Islet precursor cell (in vitro differentiated cells): ENCODE results near the gene COL25A1.

Source experiments
- DNase-seq: peaks from one replicate; pipeline ENCODE4 v3.0.0-alpha.2; 2018

COL25A1 gene

DNA sequence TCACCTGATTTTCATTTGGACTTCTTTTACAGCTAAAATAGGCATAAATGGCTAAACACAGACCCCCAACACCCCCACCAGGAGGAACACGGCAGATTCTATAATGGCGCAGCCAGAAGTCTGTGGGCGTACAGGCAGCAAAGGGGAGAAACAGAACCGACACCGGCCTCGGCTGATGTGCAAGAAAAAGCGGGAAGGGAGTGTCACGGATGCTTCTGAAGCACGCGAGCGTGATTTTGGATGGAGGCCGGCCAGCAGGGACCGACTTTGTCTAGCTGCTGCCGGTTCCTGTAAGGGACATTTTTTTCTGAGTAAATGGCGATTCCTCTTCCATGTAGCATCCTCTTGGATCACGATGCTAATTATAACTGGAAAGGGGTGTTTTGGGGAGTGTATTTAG, 514.7 kb downstream of the COL25A1 start:
- DNase-seq, result no peak

DNA sequence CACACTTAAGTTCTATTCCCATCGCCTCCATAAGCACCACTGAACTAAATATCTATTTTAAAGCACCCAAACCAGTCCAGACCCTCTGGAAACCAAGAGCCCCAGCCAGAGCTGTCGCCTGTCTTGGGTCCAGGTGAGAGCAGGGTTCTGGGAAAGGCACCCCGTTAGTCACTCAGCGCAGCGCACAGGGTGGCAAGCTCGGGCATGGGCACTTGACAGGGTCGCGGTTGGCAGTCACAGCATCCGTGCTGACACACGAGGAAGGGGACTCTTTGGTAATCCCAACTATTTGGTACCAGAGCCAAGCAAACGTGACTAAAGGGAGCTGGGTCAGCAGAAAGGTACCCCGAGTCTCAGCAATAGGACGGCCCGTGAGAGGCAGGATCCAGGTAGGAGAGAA, 515.4 kb downstream of the COL25A1 start:
- no peak for DNase-seq

DNA sequence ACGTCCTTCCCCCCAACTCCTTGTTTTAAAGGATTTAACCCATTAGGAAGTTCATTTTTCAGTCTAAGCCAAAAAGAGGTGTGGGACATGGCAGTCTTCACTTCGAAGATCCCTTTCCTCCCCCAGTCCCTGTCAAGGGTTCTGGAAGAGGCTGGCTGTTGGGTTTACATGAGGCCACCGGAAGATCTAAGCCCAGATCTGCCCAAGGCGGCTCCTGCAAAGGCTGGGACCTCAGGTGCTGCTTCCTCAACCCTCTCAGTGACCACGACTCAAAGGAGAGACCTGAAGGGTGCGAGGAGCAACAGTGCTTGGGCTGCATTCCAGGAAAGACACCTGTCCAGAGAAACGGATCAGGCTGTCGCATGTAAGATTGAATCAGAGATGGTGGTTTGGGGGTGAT, 516.1 kb downstream of the COL25A1 start:
- DNase-seq, result peak; percentile 11

DNA sequence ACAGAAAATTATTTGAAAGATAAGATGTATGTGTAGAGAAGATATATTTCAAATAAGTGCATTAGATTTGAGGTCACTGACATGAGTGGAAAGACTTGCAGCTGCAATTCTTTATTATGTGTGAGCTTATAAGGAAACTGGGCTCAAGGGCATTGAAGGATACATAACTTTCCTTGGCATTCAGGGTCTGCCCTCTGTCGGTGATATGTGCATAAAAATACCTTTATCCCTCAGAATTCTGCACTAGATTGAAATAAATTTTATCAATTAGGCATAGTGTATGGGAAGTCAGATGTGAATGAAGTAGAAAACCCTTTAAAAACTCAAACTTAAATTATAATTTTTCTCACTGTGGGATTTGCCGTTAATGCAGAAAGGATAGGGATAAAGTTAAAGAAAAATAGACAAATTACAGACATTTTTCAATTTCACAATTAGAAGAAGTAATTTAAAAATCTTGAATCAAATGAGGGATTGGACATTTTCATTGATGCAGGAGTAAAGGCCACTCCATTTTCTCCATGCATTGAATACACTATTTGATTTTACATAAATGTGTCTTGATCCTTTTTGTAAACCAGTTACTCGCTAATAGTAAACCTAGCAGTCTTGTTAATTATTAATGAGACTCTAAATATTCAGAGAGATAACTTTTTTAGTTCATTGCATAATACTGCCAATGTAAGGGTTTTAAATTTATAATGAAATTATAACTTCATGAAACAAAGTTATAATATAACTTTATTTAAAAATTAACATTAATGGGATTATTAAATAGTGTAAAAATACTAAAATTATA, 518.6 kb downstream of the COL25A1 start:
- no peak for DNase-seq

DNA sequence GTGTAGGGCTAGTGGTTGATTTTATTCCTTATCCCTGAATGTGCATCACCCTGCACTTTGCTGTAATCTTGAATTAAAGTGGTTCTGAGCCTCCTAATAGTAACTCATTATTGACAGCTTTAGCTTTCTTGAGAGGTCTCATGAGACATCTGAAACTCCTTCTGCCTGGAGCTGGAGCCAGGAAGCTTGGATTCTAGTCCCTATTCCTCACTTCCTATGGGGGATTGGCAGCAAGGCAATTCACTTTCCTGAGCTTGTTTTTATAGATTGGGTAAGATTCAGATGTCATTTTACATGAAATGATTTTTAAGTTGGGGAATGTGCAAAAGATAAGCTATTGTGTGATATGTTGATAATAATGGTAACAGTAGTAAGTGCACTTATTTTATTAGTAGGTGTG, 522.5 kb downstream of the COL25A1 start:
- no peak for DNase-seq

DNA sequence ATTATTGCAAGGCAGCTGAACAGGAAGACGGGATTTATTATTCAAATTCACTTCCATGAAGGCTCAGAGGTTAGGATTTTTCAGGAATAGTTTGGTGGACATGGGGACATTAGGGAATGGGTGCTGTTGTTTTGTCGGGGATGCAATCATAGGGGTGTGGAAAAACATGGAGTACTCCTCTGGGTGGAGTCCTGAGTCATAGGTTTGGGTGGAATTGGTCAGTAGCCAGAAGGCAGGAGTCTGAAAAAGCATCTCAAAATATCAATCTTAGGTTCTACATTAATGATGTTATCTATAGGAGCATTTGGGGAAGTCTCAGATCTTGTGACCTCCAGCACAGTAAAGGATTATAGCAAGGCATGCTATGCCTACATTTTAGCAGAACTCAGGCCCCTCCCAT, 525.1 kb downstream of the COL25A1 start:
- no peak for DNase-seq

DNA sequence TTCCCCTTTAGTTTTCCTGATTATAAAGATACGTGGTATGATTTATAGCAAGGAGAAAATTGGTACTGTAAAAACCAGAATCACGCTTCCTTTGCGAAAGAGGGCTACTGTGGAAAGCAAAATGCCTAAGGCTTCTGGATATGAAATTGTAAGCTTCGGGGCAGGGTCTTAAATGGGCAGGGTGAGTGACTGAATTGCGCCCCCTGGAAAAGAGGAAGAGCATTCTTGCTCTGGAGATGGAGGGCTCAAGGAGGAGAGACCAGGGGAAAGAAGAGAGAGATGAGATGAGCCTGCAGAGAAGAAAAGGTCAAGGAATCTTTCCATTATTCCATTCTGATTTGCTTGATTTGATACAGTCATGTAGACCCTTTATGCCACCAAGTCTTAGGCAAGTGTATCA, 526.5 kb downstream of the COL25A1 start:
- DNase-seq, result no peak

DNA sequence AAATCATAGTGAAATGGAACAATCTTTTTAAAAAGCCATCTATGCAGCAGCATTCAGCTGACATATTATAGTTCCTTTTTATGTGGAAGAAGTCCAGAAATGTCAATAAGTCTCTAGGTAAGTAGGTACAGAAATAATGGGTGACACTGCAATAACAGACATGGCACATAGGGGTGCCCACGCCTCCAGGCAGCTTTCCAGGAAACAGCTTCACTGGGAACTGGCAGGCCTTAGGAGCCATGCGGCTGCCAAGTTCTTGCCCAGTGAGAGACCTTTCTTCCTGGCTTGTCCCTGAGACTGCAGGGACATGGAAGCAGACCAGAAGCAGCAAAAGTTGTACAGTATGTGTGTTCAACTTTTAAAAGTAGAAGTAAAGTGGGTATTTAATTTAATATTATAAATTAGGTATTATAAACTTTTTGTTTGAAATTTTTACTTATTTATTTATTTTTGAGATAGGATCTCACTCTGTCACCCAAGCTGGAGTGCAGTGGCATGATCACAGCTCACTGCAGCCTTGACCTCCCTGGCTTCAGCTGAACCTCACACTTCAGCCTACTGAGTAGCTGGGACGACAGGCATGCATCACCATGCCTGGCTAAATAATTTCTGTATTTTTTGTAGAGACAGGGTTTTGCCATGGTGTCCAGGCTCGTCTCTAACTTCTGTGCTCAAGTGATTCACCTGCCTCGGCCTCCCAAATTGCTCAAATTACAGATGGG, 527.5 kb downstream of the COL25A1 start:
- no peak for DNase-seq

DNA sequence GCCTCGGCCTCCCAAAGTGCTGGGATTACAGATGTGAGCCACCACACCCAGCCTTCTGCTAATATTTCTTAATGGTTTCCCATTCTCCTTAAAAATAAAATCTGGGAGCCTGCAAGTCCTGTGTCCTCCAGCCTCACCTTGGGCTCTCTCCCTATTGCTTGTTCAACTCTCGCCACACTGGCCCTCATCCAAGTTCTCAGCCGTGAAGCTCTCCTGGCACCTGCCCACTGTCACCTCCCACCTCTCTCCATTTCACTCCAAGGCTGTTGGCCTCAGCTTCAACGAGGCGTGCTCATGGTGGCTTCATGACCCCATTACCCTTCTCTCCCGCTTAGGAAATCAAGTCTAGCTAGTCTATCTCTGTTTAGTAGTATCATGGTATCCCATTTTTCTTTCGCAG, 530.1 kb downstream of the COL25A1 start:
- no peak for DNase-seq

DNA sequence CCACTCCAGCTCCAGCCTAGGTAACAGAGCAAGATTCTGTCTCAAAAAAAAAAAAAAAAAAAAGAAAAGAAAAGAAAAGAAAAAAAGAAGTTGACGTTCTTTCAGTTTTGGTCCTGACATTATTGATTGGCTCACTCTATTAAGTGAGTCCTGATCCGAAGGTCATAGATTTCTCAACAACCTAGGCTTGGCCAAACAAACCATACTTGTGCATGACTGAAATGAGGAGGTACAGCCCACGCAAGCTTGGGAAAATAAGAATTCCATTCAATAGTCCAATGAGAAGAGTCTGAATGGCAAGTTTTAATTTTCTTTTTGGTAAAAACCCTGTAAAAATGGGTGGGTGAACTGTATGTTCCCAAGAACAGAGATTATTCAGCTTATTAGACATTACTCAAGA, 536.4 kb downstream of the COL25A1 start:
- DNase-seq, result no peak

DNA sequence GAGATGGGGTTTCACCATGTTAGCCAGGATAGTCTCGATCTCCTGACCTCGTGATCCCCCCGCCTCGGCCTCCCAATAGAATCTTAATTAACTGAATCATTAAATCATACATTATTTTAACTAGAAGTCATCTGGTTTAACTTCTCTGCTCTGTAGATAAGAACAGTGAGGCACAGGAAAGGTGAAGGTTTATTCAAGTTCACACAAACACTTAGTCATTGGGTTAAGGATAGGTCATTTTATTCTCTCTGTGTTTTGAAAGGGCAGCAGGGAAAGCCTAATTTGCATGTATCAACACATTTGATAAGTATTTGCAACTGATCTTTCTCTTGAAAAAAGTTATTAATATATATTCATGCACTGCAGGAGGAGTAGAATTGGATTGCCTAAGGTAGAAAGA, 538.5 kb downstream of the COL25A1 start:
- no peak for DNase-seq

DNA sequence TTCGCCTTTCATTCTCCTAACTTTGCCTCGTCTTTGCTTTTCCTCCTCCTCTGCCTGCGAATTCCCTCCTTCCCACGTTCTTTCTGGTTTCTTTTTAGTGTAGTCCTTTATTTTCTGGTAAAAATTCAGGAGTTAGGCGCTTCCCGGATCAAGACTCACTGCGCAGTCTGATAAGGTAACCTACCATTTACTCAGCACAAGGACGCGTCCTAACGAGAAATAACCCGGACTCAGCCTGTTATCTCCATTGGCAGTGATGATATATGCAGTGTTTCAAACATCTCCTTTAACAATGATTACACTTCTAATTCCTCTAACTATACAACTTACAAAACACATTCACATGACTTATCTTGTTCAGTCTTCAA, 539.2 kb downstream of the COL25A1 start:
- no peak for DNase-seq

DNA sequence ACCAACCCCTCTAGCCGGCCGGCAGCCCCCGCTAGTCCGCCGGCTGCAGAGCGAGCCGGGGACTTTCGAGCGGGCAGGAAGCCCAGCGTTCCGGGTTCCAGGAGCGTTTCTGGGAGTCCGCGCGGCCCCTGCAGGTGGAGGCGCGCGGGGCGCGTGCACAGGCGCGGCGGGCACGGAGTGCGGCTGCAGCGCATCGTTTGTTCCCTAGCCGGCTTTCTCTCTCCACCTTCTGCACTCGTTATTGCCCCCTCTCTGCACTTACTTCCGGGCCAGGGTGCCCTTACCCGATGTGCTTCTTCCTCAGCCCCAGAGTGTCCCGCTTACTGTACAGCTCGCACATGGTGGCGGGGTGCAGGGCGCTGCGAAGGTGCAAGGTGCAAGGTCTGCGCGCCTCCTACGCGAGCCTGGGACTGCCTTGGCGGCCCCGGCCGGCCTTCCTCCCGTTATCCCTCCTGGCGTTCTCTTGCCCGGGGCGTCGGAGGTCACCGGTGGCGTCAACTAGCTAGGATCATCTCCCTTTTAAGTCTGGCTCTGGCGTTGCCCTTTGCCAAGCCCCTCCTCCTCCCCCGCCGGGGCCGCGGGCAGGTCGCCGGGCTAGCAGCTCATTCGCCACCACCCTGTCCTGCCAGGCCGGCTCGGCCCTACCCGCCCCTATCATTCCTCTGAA, 539.8 kb downstream of the COL25A1 start, which contains the start of gene ETNPPL:
Gene ETNPPL (minus strand): TSS at position 495 of the 667 bp plus-strand sequence. CDS start 155 bp downstream, at position 340.
- peak; percentile 74 for DNase-seq
